HG02763 (cell line): ENCODE results near the gene CTDSPL.
"Not testable (repeated sequence)": the region's sequence is repeated elsewhere in the genome, so short reads cannot be mapped to it uniquely, and the experiment has no call there.

Experiments
- ATAC-seq: cut with Tn5 transposase; IDR thresholded peaks from one replicate; pipeline ENCODE4 v1.9.1; 2021; ENCODE audit warnings: mild to moderate bottlenecking, moderate library complexity; ENCODE audit not compliant: unreplicated experiment

CTDSPL gene

GRCh38 chr3:37961622-37962431, 100.1 kb downstream of the CTDSPL start:
- ATAC-seq = no peak

GRCh38 chr3:37963016-37963415, 101.3 kb downstream of the CTDSPL start:
- no peak for ATAC-seq

GRCh38 chr3:37963635-37964034, 102.0 kb downstream of the CTDSPL start:
- ATAC-seq = no peak

- ATAC-seq = no peak
These were observed 102.5 kb downstream of the CTDSPL start for GRCh38 chr3:37964146-37964545.

- ATAC-seq = no peak
These were observed 103.0 kb downstream of the CTDSPL start for GRCh38 chr3:37964716-37965115.

- ATAC-seq = no peak
These were observed 105.7 kb downstream of the CTDSPL start for GRCh38 chr3:37967260-37967881.

GRCh38 chr3:37968199-37968598, 106.5 kb downstream of the CTDSPL start:
- no peak for ATAC-seq

- no peak for ATAC-seq
These were observed 107.3 kb downstream of the CTDSPL start for GRCh38 chr3:37968813-37969595.

GRCh38 chr3:37969596-37970100, 108.0 kb downstream of the CTDSPL start:
- no peak for ATAC-seq

- no peak for ATAC-seq
These were observed 109.1 kb downstream of the CTDSPL start for GRCh38 chr3:37970802-37971201.

- ATAC-seq = no peak
These were observed 109.8 kb downstream of the CTDSPL start for GRCh38 chr3:37971467-37971866.

GRCh38 chr3:37972056-37972455, 110.4 kb downstream of the CTDSPL start:
- ATAC-seq = not testable (repeated sequence)

- no peak for ATAC-seq
These were observed 111.8 kb downstream of the CTDSPL start for GRCh38 chr3:37973246-37974054.

- peak; percentile 82 for ATAC-seq
These were observed 112.7 kb downstream of the CTDSPL start for GRCh38 chr3:37974121-37975083.

GRCh38 chr3:37979541-37980461, 118.1 kb downstream of the CTDSPL start:
- ATAC-seq = no peak

- no peak for ATAC-seq
These were observed 119.0 kb downstream of the CTDSPL start for GRCh38 chr3:37980462-37981347.

GRCh38 chr3:37981348-37981664, 119.6 kb downstream of the CTDSPL start:
- ATAC-seq = no peak

GRCh38 chr3:37982331-37982730, 120.7 kb downstream of the CTDSPL start:
- no peak for ATAC-seq
